ENCODE data around the gene GPR101.

GPR101 gene, protein sequence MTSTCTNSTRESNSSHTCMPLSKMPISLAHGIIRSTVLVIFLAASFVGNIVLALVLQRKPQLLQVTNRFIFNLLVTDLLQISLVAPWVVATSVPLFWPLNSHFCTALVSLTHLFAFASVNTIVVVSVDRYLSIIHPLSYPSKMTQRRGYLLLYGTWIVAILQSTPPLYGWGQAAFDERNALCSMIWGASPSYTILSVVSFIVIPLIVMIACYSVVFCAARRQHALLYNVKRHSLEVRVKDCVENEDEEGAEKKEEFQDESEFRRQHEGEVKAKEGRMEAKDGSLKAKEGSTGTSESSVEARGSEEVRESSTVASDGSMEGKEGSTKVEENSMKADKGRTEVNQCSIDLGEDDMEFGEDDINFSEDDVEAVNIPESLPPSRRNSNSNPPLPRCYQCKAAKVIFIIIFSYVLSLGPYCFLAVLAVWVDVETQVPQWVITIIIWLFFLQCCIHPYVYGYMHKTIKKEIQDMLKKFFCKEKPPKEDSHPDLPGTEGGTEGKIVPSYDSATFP

GRCh38 chrX:137033774-137034507 lies at the start of gene GPR101:
GPR101 (minus strand) TSS chrX:137033995; CDS start chrX:137031674, 2,321 bp downstream.
- TF ChIP-seq, protein P1, sequence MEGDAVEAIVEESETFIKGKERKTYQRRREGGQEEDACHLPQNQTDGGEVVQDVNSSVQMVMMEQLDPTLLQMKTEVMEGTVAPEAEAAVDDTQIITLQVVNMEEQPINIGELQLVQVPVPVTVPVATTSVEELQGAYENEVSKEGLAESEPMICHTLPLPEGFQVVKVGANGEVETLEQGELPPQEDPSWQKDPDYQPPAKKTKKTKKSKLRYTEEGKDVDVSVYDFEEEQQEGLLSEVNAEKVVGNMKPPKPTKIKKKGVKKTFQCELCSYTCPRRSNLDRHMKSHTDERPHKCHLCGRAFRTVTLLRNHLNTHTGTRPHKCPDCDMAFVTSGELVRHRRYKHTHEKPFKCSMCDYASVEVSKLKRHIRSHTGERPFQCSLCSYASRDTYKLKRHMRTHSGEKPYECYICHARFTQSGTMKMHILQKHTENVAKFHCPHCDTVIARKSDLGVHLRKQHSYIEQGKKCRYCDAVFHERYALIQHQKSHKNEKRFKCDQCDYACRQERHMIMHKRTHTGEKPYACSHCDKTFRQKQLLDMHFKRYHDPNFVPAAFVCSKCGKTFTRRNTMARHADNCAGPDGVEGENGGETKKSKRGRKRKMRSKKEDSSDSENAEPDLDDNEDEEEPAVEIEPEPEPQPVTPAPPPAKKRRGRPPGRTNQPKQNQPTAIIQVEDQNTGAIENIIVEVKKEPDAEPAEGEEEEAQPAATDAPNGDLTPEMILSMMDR (IDR thresholded peaks at IDR 0.05), result no peak

DNA sequence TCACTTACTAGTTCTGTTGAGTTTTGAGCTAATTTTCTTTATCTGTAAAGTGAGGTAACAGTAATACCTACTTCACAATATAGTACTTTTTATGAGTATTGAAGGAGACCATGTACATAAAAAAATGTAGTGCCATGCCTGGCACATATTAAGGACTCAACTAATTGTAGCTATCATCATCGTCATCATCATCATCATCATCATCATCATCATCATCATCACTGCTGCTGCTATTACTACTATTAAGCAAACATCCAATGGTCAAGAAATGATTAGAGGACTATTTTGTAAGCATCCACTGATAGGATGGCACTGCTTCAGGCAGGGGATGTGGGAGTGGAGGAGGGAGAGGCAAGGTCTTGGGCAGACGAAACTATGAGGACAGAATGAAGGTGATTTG lies 47.4 kb upstream of the GPR101 start:
- H3K4me3 Mint-ChIP-seq, result no peak overlapping the region
- TF ChIP-seq, protein P1 (IDR thresholded peaks at IDR 0.05), result no peak

More at GRCh38 chrX:137033774-137034507, at the start of gene GPR101:
- Mint-ChIP-seq H3K4me3 (peak within 1 kb of the TSS; percentile 65), H3K36me3 (ENCODE audit: low read depth) (no peaks in the 10 kb centered on the region), H3K27ac (no peak within 1 kb of the TSS), H3K27me3 (ENCODE audit: low read depth, poor library complexity) (peaks cover 48% of the 10 kb centered on the region), H3K9me3 (peaks cover 51% of the 10 kb centered on the region), H3K4me1 (peaks cover 7% of the 10 kb centered on the region)
- peak; percentile 25 for DNase-seq

GRCh38 chrX:137072396-137072795 lies 38.6 kb upstream of the GPR101 start:
- TF ChIP-seq, protein P1 (IDR thresholded peaks at IDR 0.05), result no peak
- DNase-seq, result no peak
- Mint-ChIP-seq H3K27ac (no peak overlapping the region), H3K27me3 (ENCODE audit: low read depth, poor library complexity) (no peaks in the 10 kb centered on the region), H3K36me3 (ENCODE audit: low read depth) (no peaks in the 10 kb centered on the region), H3K4me1 (no peaks in the 10 kb centered on the region), H3K4me3 (no peak overlapping the region), H3K9me3 (peaks cover 29% of the 10 kb centered on the region)

More for the DNA sequence above, 47.4 kb upstream of the GPR101 start:
- Mint-ChIP-seq H3K4me1 (no peaks in the 10 kb centered on the region), H3K27ac (no peak overlapping the region), H3K36me3 (ENCODE audit: low read depth) (peaks cover 4% of the 10 kb centered on the region), H3K27me3 (ENCODE audit: low read depth, poor library complexity) (peaks cover 8% of the 10 kb centered on the region), H3K9me3 (peaks cover 46% of the 10 kb centered on the region)
- DNase-seq, result no peak

DNA sequence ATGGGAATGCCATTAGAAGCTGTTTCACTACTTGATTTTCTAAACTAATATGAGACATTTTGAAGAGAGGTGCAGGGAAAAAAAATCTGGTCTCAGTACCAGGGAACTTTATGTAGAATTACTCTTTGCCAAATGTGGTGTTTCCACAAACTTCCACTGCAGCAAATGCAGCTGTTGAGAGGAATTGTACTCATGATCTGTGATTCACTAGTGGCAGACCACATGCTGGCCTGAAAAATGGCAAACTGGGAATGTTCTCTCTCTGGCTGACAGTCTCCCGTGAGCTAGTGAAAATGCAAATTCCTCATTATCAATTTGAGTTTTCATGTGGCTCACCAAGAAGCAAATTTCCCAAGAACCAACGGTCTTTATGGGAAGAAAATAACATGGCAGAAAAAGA lies 37.8 kb upstream of the GPR101 start:
- no peaks in the 10 kb centered on the region for H3K4me1 Mint-ChIP-seq
- no peak overlapping the region for H3K27ac Mint-ChIP-seq
- no peaks in the 10 kb centered on the region for H3K27me3 Mint-ChIP-seq (ENCODE audit: low read depth, poor library complexity)

GRCh38 chrX:137067147-137067546 lies 33.4 kb upstream of the GPR101 start:
- TF ChIP-seq, protein P1 (IDR thresholded peaks at IDR 0.05), result no peak
- no peak for DNase-seq
- Mint-ChIP-seq H3K4me3 (no peak overlapping the region), H3K27me3 (ENCODE audit: low read depth, poor library complexity) (peaks cover 3% of the 10 kb centered on the region), H3K4me1 (no peaks in the 10 kb centered on the region), H3K9me3 (peaks cover 28% of the 10 kb centered on the region), H3K27ac (no peak overlapping the region), H3K36me3 (ENCODE audit: low read depth) (no peaks in the 10 kb centered on the region)

More for the DNA sequence above, 37.8 kb upstream of the GPR101 start:
- TF ChIP-seq, protein P1 (IDR thresholded peaks at IDR 0.05), result no peak
- DNase-seq, result no peak
- Mint-ChIP-seq H3K9me3 (peaks cover 29% of the 10 kb centered on the region), H3K4me3 (no peak overlapping the region), H3K36me3 (ENCODE audit: low read depth) (no peaks in the 10 kb centered on the region)

Data from nephron progenitor cell (in vitro differentiated cells).